ENCODE results near the gene GAS2L1. TPM values are rescaled to one million over a fixed set of nuclear protein-coding genes. Genes with fewer than 3 reads are reported as not detected.
A peak's percentile ranks its signal among the peaks of the same experiment; 100 is the strongest.

Gene GAS2L1
- total RNA-seq, 2 donors from 2014 or later, result 1.9 to 2.9 TPM

GRCh38 chr22:29334148-29334547, 27.7 kb downstream of the GAS2L1 start:
- Mint-ChIP-seq H3K36me3 (ENCODE audit: low read depth) (peaks cover 49% of the 10 kb centered on the region), H3K27me3 (no peaks in the 10 kb centered on the region), H3K4me3 (no peak overlapping the region), H3K27ac (peak overlapping the region; percentile 19), H3K4me1 (no peaks in the 10 kb centered on the region), H3K9me3 (no peaks in the 10 kb centered on the region)
- ATAC-seq (replicated peaks), result no peak

GRCh38 chr22:29334696-29335344, 28.4 kb downstream of the GAS2L1 start:
- ATAC-seq (replicated peaks), result no peak
- H3K27ac Mint-ChIP-seq, result peak overlapping the region; percentile 19
- H3K27me3 Mint-ChIP-seq, result no peaks in the 10 kb centered on the region
- H3K4me3 Mint-ChIP-seq, result no peak overlapping the region
- no peaks in the 10 kb centered on the region for H3K9me3 Mint-ChIP-seq
- H3K36me3 Mint-ChIP-seq (ENCODE audit: low read depth), result peaks cover 51% of the 10 kb centered on the region
- no peaks in the 10 kb centered on the region for H3K4me1 Mint-ChIP-seq

GRCh38 chr22:29335656-29336055, 29.2 kb downstream of the GAS2L1 start:
- no peak overlapping the region for H3K4me3 Mint-ChIP-seq
- no peaks in the 10 kb centered on the region for H3K4me1 Mint-ChIP-seq
- no peak for ATAC-seq (replicated peaks)
- H3K27ac Mint-ChIP-seq, result peak overlapping the region; percentile 56
- H3K36me3 Mint-ChIP-seq (ENCODE audit: low read depth), result peaks cover 56% of the 10 kb centered on the region
- H3K9me3 Mint-ChIP-seq, result no peaks in the 10 kb centered on the region
- no peaks in the 10 kb centered on the region for H3K27me3 Mint-ChIP-seq

GRCh38 chr22:29336751-29337490, 30.5 kb downstream of the GAS2L1 start:
- H3K9me3 Mint-ChIP-seq, result no peaks in the 10 kb centered on the region
- no peaks in the 10 kb centered on the region for H3K27me3 Mint-ChIP-seq
- H3K4me1 Mint-ChIP-seq, result no peaks in the 10 kb centered on the region
- H3K36me3 Mint-ChIP-seq (ENCODE audit: low read depth), result peaks cover 59% of the 10 kb centered on the region
- H3K27ac Mint-ChIP-seq, result no peak overlapping the region
- no peak for ATAC-seq (replicated peaks)
- H3K4me3 Mint-ChIP-seq, result no peak overlapping the region

- Mint-ChIP-seq H3K36me3 (ENCODE audit: low read depth) (peaks cover 68% of the 10 kb centered on the region), H3K9me3 (no peaks in the 10 kb centered on the region), H3K27ac (no peak overlapping the region), H3K4me3 (no peak overlapping the region), H3K4me1 (no peaks in the 10 kb centered on the region), H3K27me3 (no peaks in the 10 kb centered on the region)
- ATAC-seq (replicated peaks), result no peak
These were observed 31.3 kb downstream of the GAS2L1 start for GRCh38 chr22:29337631-29338284.

DNA sequence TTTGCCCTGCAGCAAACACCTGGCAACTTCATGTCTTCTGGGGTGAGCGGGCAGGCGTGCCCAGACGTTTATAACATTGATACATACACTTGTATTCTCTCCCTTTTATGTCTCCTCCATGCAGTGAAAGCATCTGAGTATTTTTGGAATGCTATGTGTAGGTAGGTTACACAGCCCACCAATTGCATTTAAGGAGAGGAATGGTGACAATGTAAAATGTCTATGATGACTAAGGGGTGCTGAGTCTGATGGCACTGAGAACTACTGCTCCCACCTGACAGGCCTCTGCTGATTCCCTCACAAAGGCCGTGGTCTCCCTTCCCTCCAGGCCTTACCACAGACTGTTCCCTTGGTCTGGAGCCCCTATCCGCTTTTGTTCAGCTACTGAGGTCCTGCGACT, 31.9 kb downstream of the GAS2L1 start:
- Mint-ChIP-seq H3K9me3 (no peaks in the 10 kb centered on the region), H3K27ac (no peak overlapping the region), H3K36me3 (ENCODE audit: low read depth) (peaks cover 71% of the 10 kb centered on the region), H3K4me3 (no peak overlapping the region), H3K27me3 (no peaks in the 10 kb centered on the region), H3K4me1 (no peaks in the 10 kb centered on the region)
- no peak for ATAC-seq (replicated peaks)

GRCh38 chr22:29339381-29340235, 33.2 kb downstream of the GAS2L1 start:
- Mint-ChIP-seq H3K27me3 (no peaks in the 10 kb centered on the region), H3K27ac (peak overlapping the region; percentile 35), H3K9me3 (no peaks in the 10 kb centered on the region), H3K4me3 (no peak overlapping the region), H3K36me3 (ENCODE audit: low read depth) (peaks cover 80% of the 10 kb centered on the region), H3K4me1 (no peaks in the 10 kb centered on the region)
- no peak for ATAC-seq (replicated peaks)

GRCh38 chr22:29340566-29340965, 34.1 kb downstream of the GAS2L1 start:
- H3K9me3 Mint-ChIP-seq, result no peaks in the 10 kb centered on the region
- H3K27me3 Mint-ChIP-seq, result no peaks in the 10 kb centered on the region
- no peak for ATAC-seq (replicated peaks)
- peaks cover 87% of the 10 kb centered on the region for H3K36me3 Mint-ChIP-seq (ENCODE audit: low read depth)
- no peak overlapping the region for H3K4me3 Mint-ChIP-seq
- no peaks in the 10 kb centered on the region for H3K4me1 Mint-ChIP-seq
- H3K27ac Mint-ChIP-seq, result no peak overlapping the region

GRCh38 chr22:29341056-29341848, 34.8 kb downstream of the GAS2L1 start:
- Mint-ChIP-seq H3K27ac (no peak overlapping the region), H3K4me1 (no peaks in the 10 kb centered on the region), H3K9me3 (no peaks in the 10 kb centered on the region), H3K27me3 (no peaks in the 10 kb centered on the region), H3K4me3 (no peak overlapping the region), H3K36me3 (ENCODE audit: low read depth) (peaks cover 87% of the 10 kb centered on the region)
- ATAC-seq (replicated peaks), result no peak

- Mint-ChIP-seq H3K9me3 (no peaks in the 10 kb centered on the region), H3K4me3 (no peak overlapping the region), H3K27me3 (no peaks in the 10 kb centered on the region), H3K4me1 (no peaks in the 10 kb centered on the region), H3K36me3 (ENCODE audit: low read depth) (peaks cover 87% of the 10 kb centered on the region), H3K27ac (peak overlapping the region; percentile 78)
- ATAC-seq (replicated peaks), result no peak
These were observed 35.3 kb downstream of the GAS2L1 start for GRCh38 chr22:29341849-29342127.

DNA sequence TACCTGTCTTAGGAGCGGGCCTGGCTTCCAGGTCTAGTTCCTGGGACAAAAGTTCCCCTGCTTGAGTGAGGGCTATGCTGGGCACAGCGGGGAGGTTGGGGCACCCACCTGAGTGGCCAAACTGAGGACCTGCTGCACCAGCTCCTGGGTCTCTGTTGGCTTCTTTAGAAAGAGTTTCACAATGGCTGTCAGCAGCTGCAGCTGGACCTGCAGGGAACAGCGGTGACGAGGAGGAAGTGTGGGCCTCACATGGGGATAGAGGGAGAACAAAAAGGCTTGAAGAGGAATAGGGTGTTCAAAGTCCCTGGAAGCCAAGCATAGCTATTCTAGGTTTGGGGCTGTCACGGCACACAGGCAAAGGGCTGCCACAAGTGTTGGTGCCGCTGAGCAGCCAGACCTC, 35.7 kb downstream of the GAS2L1 start:
- Mint-ChIP-seq H3K4me3 (no peak overlapping the region), H3K27me3 (no peaks in the 10 kb centered on the region), H3K36me3 (ENCODE audit: low read depth) (peaks cover 87% of the 10 kb centered on the region)

GRCh38 chr22:29342577-29343312, 36.3 kb downstream of the GAS2L1 start:
- H3K4me1 Mint-ChIP-seq, result no peaks in the 10 kb centered on the region
- no peak overlapping the region for H3K4me3 Mint-ChIP-seq
- H3K9me3 Mint-ChIP-seq, result no peaks in the 10 kb centered on the region
- peaks cover 88% of the 10 kb centered on the region for H3K36me3 Mint-ChIP-seq (ENCODE audit: low read depth)
- no peak overlapping the region for H3K27ac Mint-ChIP-seq
- no peak for ATAC-seq (replicated peaks)
- H3K27me3 Mint-ChIP-seq, result no peaks in the 10 kb centered on the region

More for the DNA sequence above, 35.7 kb downstream of the GAS2L1 start:
- H3K4me1 Mint-ChIP-seq, result no peaks in the 10 kb centered on the region
- H3K27ac Mint-ChIP-seq, result peak overlapping the region; percentile 78
- ATAC-seq (replicated peaks), result no peak
- H3K9me3 Mint-ChIP-seq, result no peaks in the 10 kb centered on the region

DNA sequence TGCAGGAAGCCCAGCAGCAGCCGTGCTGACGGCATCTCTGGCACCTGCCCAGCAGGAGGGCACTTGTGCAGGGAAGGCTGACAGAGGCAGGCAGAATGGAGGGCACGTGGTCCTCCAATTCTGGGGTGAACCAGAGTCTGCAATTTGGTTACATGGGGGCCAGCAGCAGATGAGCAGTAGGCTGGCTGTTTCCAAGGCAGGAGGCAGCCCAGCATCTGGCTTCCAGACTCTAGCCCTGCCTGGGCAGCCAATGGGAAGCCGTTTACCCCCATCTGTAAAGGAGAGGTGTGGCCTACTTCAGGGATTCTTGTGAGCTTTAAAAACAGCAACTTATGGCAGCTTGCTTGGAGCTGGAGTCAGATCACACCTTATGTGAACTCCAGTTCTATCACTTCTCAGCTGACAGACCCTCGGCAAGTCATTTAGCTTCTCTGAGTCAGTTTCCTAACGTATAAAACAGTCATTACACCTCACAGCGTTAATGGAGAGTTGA, 36.9 kb downstream of the GAS2L1 start:
- ATAC-seq (replicated peaks), result peak; percentile 62
- Mint-ChIP-seq H3K4me1 (no peaks in the 10 kb centered on the region), H3K27ac (no peak overlapping the region), H3K36me3 (ENCODE audit: low read depth) (peaks cover 88% of the 10 kb centered on the region), H3K27me3 (no peaks in the 10 kb centered on the region), H3K9me3 (no peaks in the 10 kb centered on the region), H3K4me3 (no peak overlapping the region)
